D341Med (cell line): ENCODE results near the gene CTSA.
A peak's percentile ranks its signal among the peaks of the same experiment; 100 is the strongest.

ENCODE experiments used
- DNase-seq: peaks from one replicate; pipeline ENCODE4 v3.0.0; 2012; ENCODE audit warnings: low spot score

Gene CTSA

GRCh38 chr20:45890985-45891983, at the start of gene CTSA, which contains the start of gene NEURL2:
Gene CTSA, plus strand, starts transcription at chr20:45891335. Its CDS starts 234 bp downstream, at chr20:45891569.
Gene NEURL2, minus strand, starts transcription at chr20:45891208. Its CDS starts 217 bp downstream, at chr20:45890991.
- DNase-seq, result peak; percentile 94

- DNase-seq, result no peak
Measured at GRCh38 chr20:45841407-45842129, 49.6 kb upstream of the CTSA start.

- no peak for DNase-seq
Measured at GRCh38 chr20:45842169-45842812, 48.8 kb upstream of the CTSA start.

- no peak for DNase-seq
Measured at GRCh38 chr20:45843506-45843905, 47.6 kb upstream of the CTSA start.

- DNase-seq, result no peak
Measured at GRCh38 chr20:45845452-45845851, 45.7 kb upstream of the CTSA start.

- DNase-seq, result no peak
Measured at GRCh38 chr20:45848421-45848820, 42.7 kb upstream of the CTSA start.

GRCh38 chr20:45848969-45849582, 42.1 kb upstream of the CTSA start:
- DNase-seq, result no peak

GRCh38 chr20:45850238-45850637, 40.9 kb upstream of the CTSA start:
- no peak for DNase-seq

GRCh38 chr20:45850926-45851325, 40.2 kb upstream of the CTSA start:
- no peak for DNase-seq

- no peak for DNase-seq
Measured at GRCh38 chr20:45851501-45851900, 39.6 kb upstream of the CTSA start.

- DNase-seq, result no peak
Measured at GRCh38 chr20:45852326-45852725, 38.8 kb upstream of the CTSA start.

- no peak for DNase-seq
Measured at GRCh38 chr20:45853484-45853883, 37.7 kb upstream of the CTSA start.

GRCh38 chr20:45857114-45857881, 33.8 kb upstream of the CTSA start, which contains the start of the genes ACOT8 and ZSWIM3:
Gene ACOT8, minus strand, starts transcription at chr20:45857392. Its CDS starts 77 bp downstream, at chr20:45857315.
Gene ZSWIM3, plus strand, starts transcription at chr20:45857614. Its CDS starts 212 bp downstream, at chr20:45857826.
- peak; percentile 99 for DNase-seq

GRCh38 chr20:45857882-45858216, 33.3 kb upstream of the CTSA start:
- no peak for DNase-seq

GRCh38 chr20:45859916-45860315, 31.2 kb upstream of the CTSA start:
- DNase-seq, result no peak

- no peak for DNase-seq
Measured at GRCh38 chr20:45860560-45861220, 30.4 kb upstream of the CTSA start.

GRCh38 chr20:45861221-45862075, 29.7 kb upstream of the CTSA start:
- DNase-seq, result no peak

GRCh38 chr20:45863543-45864470, 27.3 kb upstream of the CTSA start:
- DNase-seq, result no peak
